Prostate gland (tissue), 2 donors: ENCODE measurements around the gene AKIRIN2. TPM values are rescaled to one million over a fixed set of nuclear protein-coding genes. Genes with fewer than 3 reads are reported as not detected.
"Not testable (repeated sequence)": the region's sequence is repeated elsewhere in the genome, so short reads cannot be mapped to it uniquely, and the experiment has no call there.

Experiments
- DNase-seq: peaks from one replicate; pipeline ENCODE4 v3.0.0-alpha.2; 2019; ENCODE audit warnings: low spot score
- H3K27ac ChIP-seq, 2 donors: fragments of 200-600 bp; sonication (generic); 2 replicates each; pipeline ENCODE4 v1.5.1; 2017 to 2019
- H3K27me3 ChIP-seq: fragments of 200-600 bp; sonication (generic); replicated peaks from 2 replicates; pipeline ENCODE4 v1.5.1; 2019; ENCODE audit not compliant: insufficient read depth
- H3K36me3 ChIP-seq, 2 donors: fragments of 200-600 bp; sonication (generic); 1 replicate in 1 of 2; 2 replicates in 1 of 2; pipeline versions ENCODE4 v1.5.1 to v1.8.1; 2017 to 2019
- H3K4me1 ChIP-seq: fragments of 200-600 bp; sonication (generic); replicated peaks from 2 replicates; pipeline ENCODE4 v1.5.1; 2019
- H3K4me3 ChIP-seq, 2 donors: fragments of 200-600 bp; sonication (generic); 2 replicates each; pipeline ENCODE4 v1.5.1; 2017 to 2019
- H3K9me3 ChIP-seq: fragments of 200-600 bp; sonication (generic); 2 replicates; pipeline ENCODE4 v1.5.1; 2017
- CTCF ChIP-seq, 4 experiments: fragments of 200-600 bp in 2 of 4; fragments of 450-650 bp in 2 of 4; sonication (generic) in 2 of 4; IDR thresholded peaks; 1 replicate in 3 of 4; 2 replicates in 1 of 4; pipeline ENCODE4 v1.5.1; 2016 to 2019; ENCODE audit warnings: antibody characterized with exemption in 4 of 4, mild to moderate bottlenecking in 2 of 4, moderate library complexity in 2 of 4
- POLR2A ChIP-seq: fragments of 450-650 bp; IDR thresholded peaks from one replicate; pipeline ENCODE4 v1.6.1; 2016; ENCODE audit warnings: antibody characterized with exemption, mild to moderate bottlenecking
- POLR2AphosphoS5 ChIP-seq: sonication (generic); formaldehyde crosslinking; IDR thresholded peaks from one replicate; pipeline ENCODE4 v1.6.1; 2017; ENCODE audit warnings: antibody characterized with exemption
- WGBS: methylation state at CpG from one replicate; pipeline ENCODE4 v1.1.5; 2018; 5-methylcytosine and 5-hydroxymethylcytosine counted together
- intact Hi-C: fragments of 100-400 bp; cut with DNase I; formaldehyde crosslinking; loops from one replicate; pipeline ENCODE4 v1.14.2; 2022
- total RNA-seq, 2 donors: library from RNA; depleted of rRNA; stranded (reverse); fragments of >200 nt; gene quantifications; one replicate each; pipeline ENCODE4 v1.1.0, GENCODE V29; 2016

AKIRIN2 gene
- total RNA-seq, 2 donors from 2014 or later = 28.4 to 44.1 TPM

DNA sequence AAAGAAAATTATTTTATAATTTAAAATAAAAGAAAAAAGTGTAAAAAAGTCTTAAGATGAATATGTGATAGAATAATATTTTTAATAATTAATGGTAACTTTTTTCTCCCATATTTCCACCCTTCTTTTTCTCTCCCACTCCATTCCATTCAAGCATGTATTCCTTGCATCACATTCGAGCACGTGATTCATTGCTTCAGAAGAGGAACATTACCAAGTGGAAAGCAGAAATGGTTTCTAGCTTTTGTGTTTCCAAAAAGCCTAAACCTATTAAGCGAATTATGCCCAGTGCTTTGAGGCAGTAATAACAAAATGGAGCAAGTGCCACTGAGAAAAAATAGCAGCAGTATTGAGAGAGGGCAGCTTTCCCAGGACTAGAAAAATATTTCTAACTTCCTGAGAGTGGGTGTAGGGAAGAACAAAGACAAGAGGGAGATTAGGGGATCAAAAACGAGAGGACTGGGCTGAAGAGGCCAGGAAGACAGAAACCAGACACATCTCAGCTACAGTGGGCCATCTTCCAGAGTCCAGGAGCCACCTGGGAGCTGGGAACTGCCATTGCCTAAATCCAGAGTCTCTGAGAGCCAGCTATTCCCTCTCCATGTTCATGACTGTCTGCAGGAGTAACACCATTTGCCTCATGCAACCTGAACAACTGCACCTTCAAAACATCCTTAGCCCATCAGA is 15.0 kb upstream of the AKIRIN2 start:
- Histone ChIP-seq H3K9me3 (no peaks in the 10 kb centered on the region), H3K27ac (no peak overlapping the region), H3K36me3 (no peaks in the 10 kb centered on the region), H3K4me1 (no peaks in the 10 kb centered on the region), H3K27me3 (no peaks in the 10 kb centered on the region), H3K4me3 (no peak overlapping the region)
- no peak for TF ChIP-seq POLR2AphosphoS5
- TF ChIP-seq POLR2A = no peak
- no peak for TF ChIP-seq CTCF (IDR thresholded peaks at IDR 0.05)
- DNase-seq = no peak
- intact Hi-C loops = no loop called here
- WGBS = 72% methylated on average over 4 of the region's 4 CpGs

- TF ChIP-seq POLR2A = no peak
- TF ChIP-seq POLR2AphosphoS5 = no peak
- TF ChIP-seq CTCF (IDR thresholded peaks at IDR 0.05) = no peak
- 69% methylated on average over 2 of the region's 2 CpGs for WGBS
- H3K4me1 ChIP-seq = no peaks in the 10 kb centered on the region
- no peaks in the 10 kb centered on the region for H3K27me3 ChIP-seq
- H3K4me3 ChIP-seq = no peak overlapping the region
- no peaks in the 10 kb centered on the region for H3K9me3 ChIP-seq
- no peak for DNase-seq
- H3K36me3 ChIP-seq = no peaks in the 10 kb centered on the region
- intact Hi-C loops = no loop called here
- no peak overlapping the region for H3K27ac ChIP-seq
These were observed 12.2 kb upstream of the AKIRIN2 start for GRCh38 chr6:87714093-87714842.

GRCh38 chr6:87712713-87713112 is 10.7 kb upstream of the AKIRIN2 start:
- DNase-seq, H3K27me3 ChIP-seq, intact Hi-C loops, H3K4me3 ChIP-seq, H3K4me1 ChIP-seq, H3K27ac ChIP-seq, H3K36me3 ChIP-seq, H3K9me3 ChIP-seq: not testable (repeated sequence)
- 95% methylated on average over 3 of the region's 3 CpGs for WGBS

GRCh38 chr6:87710090-87710489 is 8.1 kb upstream of the AKIRIN2 start:
- Histone ChIP-seq H3K27ac (no peak overlapping the region), H3K9me3 (no peaks in the 10 kb centered on the region), H3K4me1 (no peaks in the 10 kb centered on the region), H3K4me3 (no peak overlapping the region), H3K36me3 (no peaks in the 10 kb centered on the region), H3K27me3 (no peaks in the 10 kb centered on the region)
- TF ChIP-seq CTCF (IDR thresholded peaks at IDR 0.05) = no peak
- no peak for TF ChIP-seq POLR2A
- no peak for TF ChIP-seq POLR2AphosphoS5
- DNase-seq = no peak
- 79% methylated on average over 3 of the region's 3 CpGs for WGBS
- intact Hi-C loops = no loop called here

DNA sequence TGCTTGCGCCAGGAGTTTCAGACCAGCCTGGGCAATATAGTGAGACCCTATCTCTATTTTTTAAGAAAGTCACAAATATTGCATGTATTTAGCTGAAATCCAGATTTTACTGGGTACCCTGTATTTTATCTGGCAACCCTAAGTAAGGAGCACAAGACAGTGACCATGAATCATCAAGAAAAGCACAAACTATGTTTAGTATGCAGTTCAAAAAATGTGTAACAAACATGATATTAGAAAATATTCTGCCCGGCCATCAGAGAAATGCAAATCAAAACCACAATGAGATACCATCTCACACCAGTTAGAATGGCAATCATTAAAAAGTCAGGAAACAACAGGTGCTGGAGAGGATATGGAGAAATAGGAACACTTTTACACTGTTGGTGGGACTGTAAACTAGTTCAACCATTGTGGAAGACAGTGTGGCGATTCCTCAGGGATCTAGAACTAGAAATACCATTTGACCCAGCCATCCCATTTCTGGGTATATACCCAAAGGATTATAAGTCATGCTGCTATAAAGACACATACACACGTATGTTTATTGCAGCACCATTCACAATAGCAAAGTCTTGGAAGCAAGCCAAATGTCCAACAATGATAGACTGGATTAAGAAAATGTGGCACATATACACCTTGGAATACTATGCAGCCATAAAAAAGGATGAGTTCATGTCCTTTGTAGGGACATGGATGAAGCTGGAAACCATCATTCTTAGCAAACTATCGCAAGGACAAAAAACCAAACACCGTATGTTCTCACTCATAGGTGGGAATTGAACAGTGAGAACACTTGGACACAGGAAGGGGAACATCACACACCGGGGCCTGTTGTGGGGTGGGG is 6.8 kb upstream of the AKIRIN2 start:
- not testable (repeated sequence) for H3K4me1 ChIP-seq, H3K27me3 ChIP-seq, DNase-seq, H3K4me3 ChIP-seq, H3K27ac ChIP-seq, H3K9me3 ChIP-seq, H3K36me3 ChIP-seq
- intact Hi-C loops = loop anchor here (10.0 kb wide), 1 partner anchor 554 kb away; the partner anchor contains the start of gene ZNF292
- WGBS = 70% methylated on average over 7 of the region's 7 CpGs
